RWPE1 (cell line): ENCODE measurements around the gene TMEM92.
"Not testable (repeated sequence)": the region's sequence is repeated elsewhere in the genome, so short reads cannot be mapped to it uniquely, and the experiment has no call there.

Experiments
- CTCF ChIA-PET: fragments of 350-600 bp; sonication (Branson Sonifier 250); formaldehyde crosslinking; extraction: SDS; loops from one replicate; lab custom pipeline; 2021; lab: Yijun Ruan, JAX
- POLR2A ChIA-PET: fragments of 400-600 bp; formaldehyde crosslinking; extraction: SDS; loops from one replicate; lab custom pipeline; 2020; ENCODE audit warnings: antibody characterized with exemption; ENCODE audit not compliant: low non-redundant PET; lab: Yijun Ruan, JAX
- DNase-seq: peaks from one replicate; pipeline ENCODE4 v3.0.0; 2012; ENCODE audit warnings: low spot score
- H3K27ac ChIP-seq: fragments of 450-650 bp; 2 replicates; pipeline ENCODE4 v1.5.1; 2017
- CTCF ChIP-seq: fragments of 450-650 bp; conservative IDR thresholded peaks from 2 replicates; pipeline ENCODE4 v1.5.1; 2017; ENCODE audit warnings: low read depth, mild to moderate bottlenecking

The TMEM92 gene

GRCh38 chr17:50310455-50311111, 36.3 kb downstream of the TMEM92 start:
- CTCF ChIA-PET: no interaction called here
- H3K27ac ChIP-seq: no peak overlapping the region
- TF ChIP-seq CTCF: no peak
- no peak for DNase-seq
- POLR2A ChIA-PET: no interaction called here

GRCh38 chr17:50311112-50311460, 36.8 kb downstream of the TMEM92 start:
- TF ChIP-seq CTCF: no peak
- ChIA-PET POLR2A (no interaction called here), CTCF (interaction anchor here (1.2 kb wide), 1 partner anchor 51 kb away, joined by 3 read pairs; no protein-coding TSS in a partner anchor)
- DNase-seq: no peak
- no peak overlapping the region for H3K27ac ChIP-seq

- no peak overlapping the region for H3K27ac ChIP-seq
- no peak for DNase-seq
- no peak for TF ChIP-seq CTCF
- POLR2A ChIA-PET: no interaction called here
- CTCF ChIA-PET: interaction anchor here (1.2 kb wide), 1 partner anchor 51 kb away, joined by 3 read pairs; no protein-coding TSS in a partner anchor
These were observed 37.2 kb downstream of the TMEM92 start for GRCh38 chr17:50311483-50311882.

- TF ChIP-seq CTCF: no peak
- ChIA-PET POLR2A (no interaction called here), CTCF (interaction anchor here (0.6 to 1.2 kb wide), 2 partner anchors 12 to 50 kb away, joined by 3 read pairs; no protein-coding TSS in a partner anchor)
- no peak overlapping the region for H3K27ac ChIP-seq
- no peak for DNase-seq
These were observed 38.0 kb downstream of the TMEM92 start for GRCh38 chr17:50312308-50312707.

- POLR2A ChIA-PET: no interaction called here
- H3K27ac ChIP-seq: peak overlapping the region; percentile 21; the same call in 1 of the 2 replicates
- no peak for TF ChIP-seq CTCF
- CTCF ChIA-PET: interaction anchor here (0.7 to 1.4 kb wide), 2 partner anchors 114 to 371 kb away, joined by 3 read pairs; no protein-coding TSS in a partner anchor
- no peak for DNase-seq
These were observed 40.3 kb downstream of the TMEM92 start for GRCh38 chr17:50314456-50315011.

GRCh38 chr17:50316016-50316587, 41.8 kb downstream of the TMEM92 start:
- peak overlapping the region; percentile 58 for H3K27ac ChIP-seq
- TF ChIP-seq CTCF: no peak
- CTCF ChIA-PET: interaction anchor here (0.8 to 1.1 kb wide), 2 partner anchors 19 to 116 kb away, joined by 3 read pairs; no protein-coding TSS in a partner anchor
- peak; percentile 29 for DNase-seq
- POLR2A ChIA-PET: no interaction called here

- POLR2A ChIA-PET, H3K27ac ChIP-seq, DNase-seq: not testable (repeated sequence)
- CTCF ChIA-PET: interaction anchor here (0.8 to 1.1 kb wide), 2 partner anchors 20 to 116 kb away, joined by 3 read pairs; no protein-coding TSS in a partner anchor
These were observed 42.4 kb downstream of the TMEM92 start for GRCh38 chr17:50316660-50317059.
